PC-9 (cell line): ENCODE data around the gene OGFRL1.
"Not testable (repeated sequence)": the region's sequence is repeated elsewhere in the genome, so short reads cannot be mapped to it uniquely, and the experiment has no call there.

Experiments used
- EZH2 ChIP-seq: fragments of 200-600 bp; sonication (generic); IDR thresholded peaks from 2 replicates; pipeline ENCODE4 v1.8.0; 2017; ENCODE audit warnings: antibody characterized with exemption, low read depth
- TF ChIP-seq, protein P1 (sequence below): fragments of 200-600 bp; sonication (generic); conservative IDR thresholded peaks from 2 replicates; pipeline ENCODE4 v1.6.1; 2017; ENCODE audit warnings: mixed run types, antibody characterized with exemption, mild to moderate bottlenecking, moderate library complexity

DNA sequence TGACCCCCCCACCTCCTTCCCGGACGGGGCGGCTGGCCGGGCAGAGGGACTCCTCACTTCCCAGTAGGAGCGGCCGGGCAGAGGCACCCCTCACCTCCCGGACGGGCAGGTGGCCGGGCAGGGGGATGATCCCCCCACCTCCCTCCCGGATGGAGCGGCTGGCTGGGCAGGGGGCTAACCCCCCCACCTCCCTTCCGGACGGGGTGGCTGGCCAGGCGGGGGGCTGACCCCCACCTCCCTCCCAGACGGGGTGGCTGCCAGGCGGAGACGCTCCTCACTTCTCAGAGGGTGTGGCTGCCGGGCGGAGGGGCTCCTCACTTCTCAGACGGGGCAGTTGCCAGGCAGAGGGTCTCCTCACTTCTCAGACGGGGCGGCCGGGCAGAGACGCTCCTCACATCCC lies 22.2 kb upstream of the OGFRL1 start:
- TF ChIP-seq, protein P1, sequence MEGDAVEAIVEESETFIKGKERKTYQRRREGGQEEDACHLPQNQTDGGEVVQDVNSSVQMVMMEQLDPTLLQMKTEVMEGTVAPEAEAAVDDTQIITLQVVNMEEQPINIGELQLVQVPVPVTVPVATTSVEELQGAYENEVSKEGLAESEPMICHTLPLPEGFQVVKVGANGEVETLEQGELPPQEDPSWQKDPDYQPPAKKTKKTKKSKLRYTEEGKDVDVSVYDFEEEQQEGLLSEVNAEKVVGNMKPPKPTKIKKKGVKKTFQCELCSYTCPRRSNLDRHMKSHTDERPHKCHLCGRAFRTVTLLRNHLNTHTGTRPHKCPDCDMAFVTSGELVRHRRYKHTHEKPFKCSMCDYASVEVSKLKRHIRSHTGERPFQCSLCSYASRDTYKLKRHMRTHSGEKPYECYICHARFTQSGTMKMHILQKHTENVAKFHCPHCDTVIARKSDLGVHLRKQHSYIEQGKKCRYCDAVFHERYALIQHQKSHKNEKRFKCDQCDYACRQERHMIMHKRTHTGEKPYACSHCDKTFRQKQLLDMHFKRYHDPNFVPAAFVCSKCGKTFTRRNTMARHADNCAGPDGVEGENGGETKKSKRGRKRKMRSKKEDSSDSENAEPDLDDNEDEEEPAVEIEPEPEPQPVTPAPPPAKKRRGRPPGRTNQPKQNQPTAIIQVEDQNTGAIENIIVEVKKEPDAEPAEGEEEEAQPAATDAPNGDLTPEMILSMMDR, result not testable (repeated sequence)
- TF ChIP-seq EZH2, result not testable (repeated sequence)
